ENCODE measurements around the gene FBXO22. TPM values are rescaled to one million over a fixed set of nuclear protein-coding genes. Genes with fewer than 3 reads are reported as not detected.
"Not testable (repeated sequence)": the region's sequence is repeated elsewhere in the genome, so short reads cannot be mapped to it uniquely, and the experiment has no call there.

The FBXO22 gene
- total and polyA plus RNA-seq, 2 donors (not counting 1 experiment from before 2014, with no cell fraction given), result 6.6 to 23.3 TPM

- Mint-ChIP-seq H3K27ac (peak overlapping the region; percentile 51), H3K4me1 (peaks cover 33% of the 10 kb centered on the region), H3K4me3 (peak overlapping the region; percentile 59), H3K27me3 (no peaks in the 10 kb centered on the region), H3K9me3 (ENCODE audit: insufficient read depth) (no peaks in the 10 kb centered on the region)
- H4K20me1 ChIP-seq (ENCODE audit: control insufficient read depth, insufficient read depth, low read length, poor library complexity, severe bottlenecking), result peaks cover 5% of the 10 kb centered on the region
- TF ChIP-seq EZH2 (IDR thresholded peaks at IDR 0.05; ENCODE audit: borderline replicate concordance, insufficient read depth, low read depth, low read length, poor library complexity, severe bottlenecking), result no peak
- ATAC-seq (ENCODE audit: low read depth), result no peak
- ChIA-PET POLR2A (no interaction called here), CTCF (no interaction called here)
- H2AFZ ChIP-seq (ENCODE audit: insufficient read depth, low read depth, low read length, poor library complexity, severe bottlenecking), result no peak overlapping the region
- no peak for DNase-seq
- H3K4me3 ChIP-seq (ENCODE audit: control extremely low read depth in 1 of 5, extremely low read depth in 1 of 5, insufficient read depth in 1 of 5, low read depth in 2 of 5, low read length in 4 of 5), result no peak overlapping the region
- WGBS (ENCODE audit: insufficient coverage), result 43% methylated on average over 7 of the region's 8 CpGs
- no peaks in the 10 kb centered on the region for H3K9me3 ChIP-seq (ENCODE audit: control extremely low read depth in 1 of 3, control insufficient read depth in 2 of 3, insufficient read depth in 1 of 3, low read length in 2 of 3)
- peaks cover 3 to 10% of the 10 kb centered on the region in 2 experiments for H3K36me3 ChIP-seq (replicated peaks in 1 of 2; ENCODE audit: control extremely low read depth in 1 of 2, control insufficient read depth in 1 of 2, extremely low read depth in 1 of 2, insufficient read depth in 2 of 2, low read length in 1 of 2)
- no peak overlapping the region for H3K27ac ChIP-seq (ENCODE audit: low read length in 2 of 2)
- H3K79me2 ChIP-seq (ENCODE audit: control insufficient read depth, insufficient read depth, low read length), result peaks cover 28% of the 10 kb centered on the region
- H3K27me3 ChIP-seq (replicated peaks in 1 of 4; ENCODE audit: control extremely low read depth in 1 of 4, control insufficient read depth in 3 of 4, insufficient read depth in 4 of 4, low read length in 3 of 4), result no peaks in the 10 kb centered on the region
- H3K4me1 ChIP-seq (ENCODE audit: control insufficient read depth in 2 of 2, insufficient read depth in 2 of 2, low read length in 2 of 2), result peaks cover 12 to 13% of the 10 kb centered on the region in 2 donors
- no peak overlapping the region for H3K4me2 ChIP-seq (replicated peaks; ENCODE audit: low read depth, low read length, poor library complexity, severe bottlenecking)
- no peak overlapping the region for H3K9ac ChIP-seq (ENCODE audit: low read length)
- intact Hi-C loops (cut with micrococcal nuclease), result loop anchor here (5.0 to 10.0 kb wide), 5 partner anchors 35 to 1910 kb away; partner anchors contain the start of genes PML, SIN3A, STOML1 and TMEM266
Measured at GRCh38 chr15:75902129-75902557, 1.5 kb upstream of the FBXO22 start.

DNA sequence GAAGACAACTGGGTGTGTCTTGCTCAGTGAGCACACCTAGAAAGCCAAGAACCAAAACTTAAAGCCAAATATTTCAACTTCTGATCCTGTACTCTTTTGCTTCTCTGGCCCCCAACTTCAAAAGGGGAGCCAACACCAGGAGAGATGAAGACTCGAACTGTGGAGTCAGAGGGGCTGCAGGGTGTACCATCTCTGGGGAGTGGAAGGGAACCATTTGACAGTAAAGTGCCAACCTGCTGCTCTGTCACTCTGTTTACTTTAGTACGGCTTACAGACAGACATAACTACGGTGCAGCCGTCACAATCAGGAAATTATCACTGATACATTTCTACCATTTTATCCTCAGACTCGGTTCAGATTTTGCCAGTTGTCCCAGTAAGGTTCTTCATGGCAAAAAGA lies 1.6 kb downstream of the FBXO22 start:
- peaks cover 42% of the 10 kb centered on the region for H3K4me1 Mint-ChIP-seq

GRCh38 chr15:75910355-75910754 lies 6.7 kb downstream of the FBXO22 start:
- H3K9me3 ChIP-seq (ENCODE audit: control extremely low read depth in 1 of 3, control insufficient read depth in 2 of 3, insufficient read depth in 1 of 3, low read length in 2 of 3); H2AFZ ChIP-seq (ENCODE audit: insufficient read depth, low read depth, low read length, poor library complexity, severe bottlenecking); H3K9me3 Mint-ChIP-seq (ENCODE audit: insufficient read depth); ATAC-seq (ENCODE audit: low read depth); H3K4me3 ChIP-seq (ENCODE audit: control extremely low read depth in 1 of 5, extremely low read depth in 1 of 5, insufficient read depth in 1 of 5, low read depth in 2 of 5, low read length in 4 of 5); H3K27ac ChIP-seq (ENCODE audit: low read length in 2 of 2); H3K27ac Mint-ChIP-seq; POLR2A ChIA-PET; H3K27me3 Mint-ChIP-seq; H3K9ac ChIP-seq (ENCODE audit: low read length); H3K4me3 Mint-ChIP-seq; DNase-seq; H3K4me2 ChIP-seq (replicated peaks; ENCODE audit: low read depth, low read length, poor library complexity, severe bottlenecking); intact Hi-C loops (cut with micrococcal nuclease); H3K4me1 ChIP-seq (ENCODE audit: control insufficient read depth in 2 of 2, insufficient read depth in 2 of 2, low read length in 2 of 2); H3K27me3 ChIP-seq (replicated peaks in 1 of 4; ENCODE audit: control extremely low read depth in 1 of 4, control insufficient read depth in 3 of 4, insufficient read depth in 4 of 4, low read length in 3 of 4); CTCF ChIA-PET: not testable (repeated sequence)
- H3K36me3 ChIP-seq (replicated peaks in 1 of 2; ENCODE audit: control extremely low read depth in 1 of 2, control insufficient read depth in 1 of 2, extremely low read depth in 1 of 2, insufficient read depth in 2 of 2, low read length in 1 of 2), result peaks cover 4 to 28% of the 10 kb centered on the region in 2 experiments
- no CpG with 5 or more reads among the region's 3 CpGs for WGBS (ENCODE audit: insufficient coverage)
- H4K20me1 ChIP-seq (ENCODE audit: control insufficient read depth, insufficient read depth, low read length, poor library complexity, severe bottlenecking), result peaks cover 17% of the 10 kb centered on the region
- H3K4me1 Mint-ChIP-seq, result peaks cover 21% of the 10 kb centered on the region
- H3K79me2 ChIP-seq (ENCODE audit: control insufficient read depth, insufficient read depth, low read length), result peaks cover 35% of the 10 kb centered on the region

More for the DNA sequence above, 1.6 kb downstream of the FBXO22 start:
- intact Hi-C loops (cut with micrococcal nuclease), result loop anchor here (10.0 kb wide), 1 partner anchor 170 kb away; no protein-coding TSS in a partner anchor
- Histone ChIP-seq H3K4me1 (ENCODE audit: control insufficient read depth in 2 of 2, insufficient read depth in 2 of 2, low read length in 2 of 2) (peaks cover 12 to 13% of the 10 kb centered on the region in 2 donors), H3K4me3 (ENCODE audit: control extremely low read depth in 1 of 5, extremely low read depth in 1 of 5, insufficient read depth in 1 of 5, low read depth in 2 of 5, low read length in 4 of 5) (no peak overlapping the region), H3K36me3 (replicated peaks in 1 of 2; ENCODE audit: control extremely low read depth in 1 of 2, control insufficient read depth in 1 of 2, extremely low read depth in 1 of 2, insufficient read depth in 2 of 2, low read length in 1 of 2) (peaks cover 8 to 9% of the 10 kb centered on the region in 2 experiments), H3K27me3 (replicated peaks in 1 of 4; ENCODE audit: control extremely low read depth in 1 of 4, control insufficient read depth in 3 of 4, insufficient read depth in 4 of 4, low read length in 3 of 4) (no peaks in the 10 kb centered on the region), H3K27ac (ENCODE audit: low read length in 2 of 2) (peak overlapping the region in 1 of 2 donors; percentile 44), H3K9me3 (ENCODE audit: control extremely low read depth in 1 of 3, control insufficient read depth in 2 of 3, insufficient read depth in 1 of 3, low read length in 2 of 3) (no peaks in the 10 kb centered on the region), H2AFZ (ENCODE audit: insufficient read depth, low read depth, low read length, poor library complexity, severe bottlenecking) (no peak overlapping the region), H3K9ac (ENCODE audit: low read length) (no peak overlapping the region), H4K20me1 (ENCODE audit: control insufficient read depth, insufficient read depth, low read length, poor library complexity, severe bottlenecking) (peaks cover 17% of the 10 kb centered on the region), H3K4me2 (replicated peaks; ENCODE audit: low read depth, low read length, poor library complexity, severe bottlenecking) (peak overlapping the region; percentile 11), H3K79me2 (ENCODE audit: control insufficient read depth, insufficient read depth, low read length) (peaks cover 44% of the 10 kb centered on the region)
- H3K27me3 Mint-ChIP-seq, result no peaks in the 10 kb centered on the region
- no peak for TF ChIP-seq EZH2 (IDR thresholded peaks at IDR 0.05; ENCODE audit: borderline replicate concordance, insufficient read depth, low read depth, low read length, poor library complexity, severe bottlenecking)
- TF ChIP-seq CTCF (IDR thresholded peaks at IDR 0.05), result no peak
- H3K27ac Mint-ChIP-seq, result peak overlapping the region; percentile 5
- peak overlapping the region; percentile 66 for H3K4me3 Mint-ChIP-seq
- ATAC-seq (ENCODE audit: low read depth) (no peak), DNase-seq (no peak)
- no peaks in the 10 kb centered on the region for H3K9me3 Mint-ChIP-seq (ENCODE audit: insufficient read depth)
- 98% methylated on average over 5 of the region's 5 CpGs for WGBS (ENCODE audit: insufficient coverage)
- ChIA-PET CTCF (no interaction called here), POLR2A (no interaction called here)
